ENCODE measurements around the gene APBB2.
"Not testable (repeated sequence)": the region's sequence is repeated elsewhere in the genome, so short reads cannot be mapped to it uniquely, and the experiment has no call there.

The APBB2 gene

DNA sequence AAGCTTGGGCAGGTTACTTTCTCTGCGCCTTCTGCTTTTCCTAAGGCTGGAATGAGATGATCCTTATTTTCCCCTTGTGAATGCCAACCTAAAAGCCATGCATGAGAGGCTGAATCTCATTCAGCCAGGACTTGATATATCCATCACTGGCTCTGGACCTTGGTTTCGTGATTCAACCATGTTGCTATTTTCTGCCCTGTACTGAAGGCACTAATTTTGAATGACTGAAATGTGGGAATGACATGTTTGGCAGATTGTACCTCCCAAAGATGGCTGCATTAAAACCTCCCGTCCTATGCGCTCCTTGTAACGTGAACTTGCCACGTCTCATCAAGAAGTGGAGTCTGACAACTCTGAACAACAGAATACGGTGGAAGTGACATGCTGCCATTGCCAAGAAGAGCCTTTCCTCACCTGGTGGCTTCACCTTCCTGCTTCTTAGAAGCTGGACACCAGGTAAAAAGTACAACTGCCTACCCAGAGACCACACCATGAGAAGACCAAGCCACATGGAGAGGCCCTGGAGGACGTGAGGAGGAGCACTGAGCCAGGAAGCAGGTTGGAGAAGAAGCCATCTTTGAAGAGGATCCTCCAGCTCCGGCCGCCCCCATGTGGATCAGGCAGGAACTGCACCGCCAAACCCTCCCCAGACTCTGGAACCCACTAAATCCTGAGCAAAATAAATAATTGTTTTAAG, 290.1 kb downstream of the APBB2 start:
- peak; percentile 88 to 90 for DNase-seq

DNA sequence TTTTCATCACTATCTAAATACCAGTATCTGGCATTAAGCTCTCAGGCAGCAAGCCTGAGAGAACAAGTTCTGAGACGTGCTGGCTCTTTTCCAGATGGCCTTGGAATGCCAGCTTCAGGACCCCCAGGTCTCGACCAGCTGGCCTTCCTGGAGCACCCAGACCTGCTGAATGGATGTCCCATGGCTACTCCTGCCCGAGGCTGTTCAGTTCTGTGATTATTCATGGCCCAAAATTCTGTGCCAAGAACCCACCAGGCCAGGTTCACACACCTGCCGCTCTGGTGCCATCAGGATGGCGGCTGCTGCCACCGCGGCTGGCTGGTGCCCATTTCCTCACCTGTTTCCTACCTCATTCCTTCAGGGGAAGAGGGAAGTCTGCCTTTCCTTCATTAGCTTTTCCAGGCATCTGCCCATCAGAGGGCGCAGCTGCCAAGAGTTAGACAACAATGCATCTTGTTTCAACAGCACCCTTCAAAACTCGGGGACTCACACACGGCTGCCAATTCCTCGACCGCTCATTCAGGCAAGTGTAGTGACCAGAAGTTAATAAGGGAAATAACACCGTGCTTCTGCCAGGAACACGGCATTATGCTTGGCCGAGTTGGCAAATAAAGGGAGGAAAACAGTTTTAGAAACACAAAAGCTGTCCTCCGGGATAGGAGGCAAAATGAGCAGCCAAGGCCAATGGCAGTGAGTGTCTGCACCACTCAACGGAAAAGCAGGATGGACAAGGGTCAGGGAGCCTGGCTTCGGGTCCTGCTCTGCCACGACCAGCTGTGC, 290.8 kb downstream of the APBB2 start:
- no peak for DNase-seq

DNA sequence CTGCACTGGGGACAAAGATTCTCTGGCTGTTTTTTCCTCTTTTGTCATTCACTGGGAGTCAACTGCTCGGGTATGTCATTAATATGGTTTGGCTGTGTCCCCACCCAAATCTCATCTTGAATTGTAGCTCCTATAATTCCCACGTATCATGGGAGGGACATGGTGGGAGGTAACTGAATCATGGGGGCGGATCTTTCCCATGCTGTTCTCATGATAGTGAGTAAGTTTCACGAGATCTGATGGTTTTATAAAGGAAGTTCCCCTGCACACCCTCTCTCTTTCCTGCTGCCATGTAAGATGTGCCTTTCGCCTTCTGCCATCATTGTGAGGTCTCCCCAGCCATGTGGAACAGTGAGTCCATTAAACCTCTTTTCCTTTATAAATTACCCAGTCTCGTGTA, 294.4 kb downstream of the APBB2 start:
- DNase-seq = not testable (repeated sequence)

DNA sequence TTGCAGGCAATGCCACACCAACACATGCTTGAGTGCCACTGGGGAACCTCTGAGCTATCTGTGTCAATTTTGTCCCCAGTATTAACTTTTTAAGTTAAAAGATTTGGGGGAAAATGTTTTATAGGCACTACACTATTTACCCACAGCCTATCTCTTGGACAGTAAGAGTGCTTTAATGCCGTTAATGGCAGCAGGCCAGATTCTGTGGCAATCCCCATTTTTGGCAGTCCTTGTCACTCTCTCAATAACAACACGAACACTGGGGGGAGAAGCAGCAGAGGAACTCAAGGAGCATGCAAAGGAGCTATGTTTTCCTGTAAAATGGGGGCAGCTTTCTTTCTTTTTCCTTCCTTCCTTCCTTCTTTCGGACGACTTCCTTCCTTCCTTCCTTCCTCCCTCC, 296.0 kb downstream of the APBB2 start:
- DNase-seq = no peak

DNA sequence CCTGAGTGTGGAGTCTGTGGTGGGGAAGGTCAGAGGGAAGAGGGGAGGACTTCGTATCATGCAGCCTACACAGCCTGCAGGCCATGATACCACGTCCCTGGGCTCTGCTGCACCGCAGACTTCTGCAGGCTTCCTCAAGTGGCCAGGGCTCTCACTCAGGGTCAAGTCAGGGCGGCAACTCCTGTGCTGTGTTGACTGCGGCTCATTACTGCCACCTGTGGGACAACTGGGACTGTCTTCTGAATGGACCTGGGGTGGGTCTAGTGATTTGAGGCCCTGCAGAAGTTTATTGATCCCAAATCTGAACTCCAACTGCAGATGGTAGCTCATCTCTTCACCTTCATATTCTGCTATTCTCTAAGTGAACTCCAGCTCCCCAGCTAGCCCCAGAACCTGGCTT, 297.5 kb downstream of the APBB2 start:
- DNase-seq = peak; percentile 58 to 71

DNA sequence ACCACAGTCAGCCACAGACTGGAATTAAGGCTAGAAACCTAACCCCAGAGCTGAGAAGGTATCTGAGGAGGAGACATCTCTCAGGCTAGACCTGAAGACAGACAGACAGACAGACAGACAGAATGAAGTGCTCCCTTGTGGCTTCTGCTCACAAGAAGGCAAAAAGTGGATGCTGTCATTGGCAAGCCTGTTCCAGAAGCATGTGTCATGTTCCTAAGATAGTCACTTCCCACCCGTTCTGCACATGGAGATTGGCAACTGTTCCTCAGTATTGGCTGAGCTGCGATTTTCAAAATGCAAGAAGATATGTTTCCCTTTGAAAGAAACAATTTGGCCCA, 298.2 kb downstream of the APBB2 start:
- DNase-seq = no peak

DNA sequence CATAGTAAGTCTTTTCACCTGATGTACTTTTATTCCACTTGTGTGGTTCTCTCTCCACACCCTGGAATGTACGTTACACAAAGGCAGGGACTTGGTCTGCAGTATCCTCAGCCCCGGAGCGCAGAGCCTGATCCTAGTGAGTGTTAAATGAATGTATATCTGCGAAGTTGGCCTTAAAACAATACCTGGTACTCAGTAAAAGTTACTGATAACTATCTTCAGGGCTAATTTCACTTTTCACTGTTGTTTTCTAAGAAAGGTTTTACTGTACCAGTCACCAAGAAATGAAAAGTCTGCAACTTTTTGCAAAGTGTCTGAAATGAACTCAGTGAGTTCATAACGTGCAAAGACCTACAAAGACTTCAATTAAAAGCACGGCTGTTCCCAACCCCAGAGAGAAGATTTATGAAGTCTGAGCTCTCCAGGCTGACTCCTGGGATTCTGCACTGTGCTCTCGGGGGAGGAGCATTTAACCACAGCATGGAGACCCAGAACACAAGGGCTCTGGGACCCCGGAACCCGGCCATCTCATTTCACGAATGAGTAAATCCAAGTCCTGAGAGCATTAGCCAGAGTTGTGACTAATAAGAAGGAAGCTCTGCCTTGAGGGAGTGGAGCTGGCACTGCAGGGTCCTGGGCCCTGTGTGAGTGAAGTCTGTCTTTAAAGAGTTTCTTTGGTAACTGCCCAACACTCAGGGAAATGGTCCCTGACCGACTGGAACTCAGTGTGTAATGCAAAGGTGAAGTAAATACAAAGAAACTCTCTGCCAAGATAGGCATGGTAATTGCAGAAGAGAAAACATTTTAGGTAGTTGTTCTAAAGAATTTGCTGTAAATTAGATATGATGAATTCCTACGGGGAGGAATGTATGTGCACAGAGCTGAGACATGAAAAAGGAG, 298.8 kb downstream of the APBB2 start:
- peak in 1 of 2 donors; percentile 12 for DNase-seq

DNA sequence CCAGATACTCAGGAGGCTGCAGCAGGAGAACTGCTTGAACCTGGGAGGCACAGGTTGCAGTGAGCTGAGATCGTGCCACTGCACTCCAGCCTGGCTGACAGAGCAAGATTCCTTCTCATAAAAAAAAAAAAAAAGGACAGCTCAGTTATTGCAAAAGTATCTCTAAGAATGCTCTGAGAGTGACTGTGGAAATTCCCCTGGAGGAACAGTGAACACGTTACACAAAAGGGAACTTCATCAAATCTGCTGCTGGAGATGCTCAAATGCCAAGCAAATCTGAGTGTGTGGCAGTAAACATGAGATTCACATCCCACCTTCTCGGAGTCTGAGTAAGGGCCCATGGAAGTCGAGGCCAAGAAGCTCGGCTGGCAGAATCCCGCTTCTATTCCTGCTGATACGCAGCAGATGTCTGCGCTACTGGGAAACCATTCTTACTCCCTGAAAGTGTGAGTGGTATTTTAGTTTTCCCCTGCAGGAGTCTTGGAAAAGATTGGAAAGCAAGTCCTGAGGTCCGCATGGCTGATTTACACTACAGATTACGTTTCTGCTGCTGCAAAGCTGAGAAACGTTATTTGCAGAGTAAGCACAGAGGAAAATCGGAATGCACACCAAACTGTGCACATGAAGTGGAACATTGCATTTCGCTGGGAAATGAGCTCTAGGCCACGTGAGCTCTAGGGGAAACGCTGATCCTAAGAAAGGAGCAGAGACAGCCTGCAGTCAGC, 301.7 kb downstream of the APBB2 start:
- DNase-seq = no peak

DNA sequence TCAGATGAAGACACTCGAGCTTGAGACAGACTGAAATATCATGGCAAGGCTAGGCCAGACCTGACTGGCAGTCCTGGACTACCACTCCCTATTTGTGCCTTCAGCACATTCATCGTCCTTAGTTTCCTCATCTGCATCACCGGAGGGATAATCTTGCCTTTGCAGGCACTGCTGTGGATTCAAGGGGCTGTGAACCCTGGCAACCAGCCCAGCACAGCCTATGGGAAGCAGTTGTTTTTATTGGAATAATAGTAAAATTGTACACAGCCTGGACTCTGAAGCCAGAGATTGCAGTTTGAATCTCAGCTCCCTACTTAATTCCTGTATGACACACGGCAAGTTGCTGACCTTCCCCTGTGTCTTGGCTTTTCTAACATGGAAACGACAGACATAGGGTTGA, 303.6 kb downstream of the APBB2 start:
- DNase-seq = no peak

DNA sequence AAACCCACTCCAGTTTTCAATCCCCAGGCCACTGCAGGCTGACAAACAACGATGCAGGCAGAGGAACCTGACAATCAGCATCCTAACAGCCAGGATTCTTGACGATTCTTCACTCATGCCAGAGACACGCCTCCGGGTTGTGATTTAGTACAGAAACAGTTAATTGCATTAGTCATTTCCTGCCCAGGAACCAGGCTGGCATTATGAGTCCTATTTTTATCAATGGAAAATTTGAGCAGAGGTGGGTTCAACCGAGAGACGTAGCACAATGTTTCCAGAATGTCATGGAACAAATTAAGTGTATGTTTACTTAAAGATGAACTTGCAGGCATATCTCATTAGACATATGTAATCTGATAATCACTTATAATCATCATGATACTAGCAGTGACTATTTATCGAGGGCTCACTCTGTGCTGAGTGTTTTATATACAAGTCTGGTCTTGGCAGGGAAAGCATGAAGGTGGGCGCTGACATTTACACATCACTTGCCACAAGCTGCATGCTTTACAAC, 304.9 kb downstream of the APBB2 start:
- peak; percentile 53 to 60 for DNase-seq

DNA sequence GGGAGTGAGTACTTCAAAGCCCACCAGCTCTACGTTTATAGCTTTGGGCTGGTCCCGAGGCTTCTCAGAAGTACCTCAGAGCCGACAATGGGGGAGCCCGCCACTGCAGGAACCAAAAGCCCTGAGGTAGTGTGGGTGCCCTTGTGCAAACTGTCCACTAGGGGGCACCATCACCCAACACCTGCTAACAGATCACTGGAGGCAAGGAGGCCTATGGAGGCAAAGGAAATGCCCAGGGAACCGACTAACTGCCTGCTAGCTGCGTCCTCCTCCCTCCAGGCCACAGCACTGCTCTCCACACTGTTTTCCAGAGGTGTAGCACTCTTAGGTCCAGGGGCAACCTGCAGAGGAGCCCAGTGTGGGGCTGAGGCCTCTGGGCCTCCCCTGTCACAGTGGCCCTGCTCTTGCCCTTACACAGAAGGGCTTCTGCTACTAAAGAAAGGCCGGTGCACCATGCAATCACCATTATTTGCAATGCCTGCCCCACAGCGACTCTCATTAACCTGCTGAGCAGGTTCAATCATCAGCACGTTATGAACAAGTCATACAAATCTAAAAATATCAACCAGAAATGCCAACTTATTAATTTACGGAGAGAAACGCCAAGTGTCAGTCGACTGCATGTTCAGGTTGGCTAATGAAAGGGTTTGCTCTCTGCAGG, 305.5 kb downstream of the APBB2 start:
- peak; percentile 76 for DNase-seq

DNA sequence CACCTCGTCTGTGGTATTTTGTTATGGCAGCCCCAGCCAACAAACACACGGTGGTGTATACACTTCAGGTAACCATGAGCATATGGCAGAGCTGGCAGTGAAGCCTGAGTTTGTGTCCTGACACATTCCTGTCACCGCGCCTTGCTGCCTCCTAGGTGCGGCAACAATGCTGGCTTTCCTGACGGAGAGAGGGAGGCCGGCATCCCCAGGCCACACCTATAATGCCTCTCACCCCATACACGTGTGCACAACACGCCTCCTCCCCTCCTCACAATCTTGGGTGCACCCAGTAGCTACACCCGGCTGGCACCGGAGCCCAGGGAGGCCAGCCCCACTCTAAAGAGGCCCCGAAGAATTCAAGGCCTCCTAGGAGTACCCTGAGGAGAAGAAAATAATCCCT, 306.0 kb downstream of the APBB2 start:
- no peak for DNase-seq

DNA sequence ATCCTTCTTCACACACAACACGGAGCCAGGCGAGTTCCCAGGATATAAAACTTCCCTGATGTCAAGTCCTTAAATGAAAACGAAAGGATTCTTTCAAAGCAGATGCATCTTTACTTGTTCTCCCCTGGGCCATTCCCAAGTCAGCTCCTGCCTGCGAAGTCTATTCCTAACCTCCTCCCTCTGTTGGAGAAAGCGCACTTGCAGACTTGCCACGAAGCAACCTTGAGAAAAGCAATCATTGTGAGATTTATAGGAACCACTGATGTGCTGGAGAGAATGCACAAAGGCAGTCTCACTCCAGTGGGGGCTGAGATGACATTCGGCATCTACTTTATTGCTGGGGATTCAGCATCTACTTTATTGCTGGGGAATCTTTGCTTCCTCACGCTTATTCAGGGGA, 308.9 kb downstream of the APBB2 start:
- DNase-seq = no peak

DNA sequence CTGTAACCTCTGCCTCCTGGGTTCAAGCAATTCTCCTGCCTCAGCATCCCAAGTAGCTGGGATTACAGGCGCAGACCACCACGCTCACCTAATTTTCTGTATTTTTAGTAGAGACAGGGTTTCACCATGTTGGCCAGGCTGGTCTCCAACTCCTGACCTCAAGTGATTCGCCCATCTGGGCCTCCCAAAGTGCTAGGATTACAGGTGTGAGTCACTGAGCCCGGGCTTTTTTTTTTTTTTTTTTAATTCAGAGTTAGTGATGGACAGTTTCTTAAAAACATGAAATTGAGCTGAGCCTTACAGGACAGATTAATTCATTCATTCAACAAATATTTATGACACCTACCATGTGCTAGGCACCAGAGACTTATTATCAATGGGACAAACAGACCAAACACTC, 313.8 kb downstream of the APBB2 start:
- not testable (repeated sequence) for DNase-seq

DNA sequence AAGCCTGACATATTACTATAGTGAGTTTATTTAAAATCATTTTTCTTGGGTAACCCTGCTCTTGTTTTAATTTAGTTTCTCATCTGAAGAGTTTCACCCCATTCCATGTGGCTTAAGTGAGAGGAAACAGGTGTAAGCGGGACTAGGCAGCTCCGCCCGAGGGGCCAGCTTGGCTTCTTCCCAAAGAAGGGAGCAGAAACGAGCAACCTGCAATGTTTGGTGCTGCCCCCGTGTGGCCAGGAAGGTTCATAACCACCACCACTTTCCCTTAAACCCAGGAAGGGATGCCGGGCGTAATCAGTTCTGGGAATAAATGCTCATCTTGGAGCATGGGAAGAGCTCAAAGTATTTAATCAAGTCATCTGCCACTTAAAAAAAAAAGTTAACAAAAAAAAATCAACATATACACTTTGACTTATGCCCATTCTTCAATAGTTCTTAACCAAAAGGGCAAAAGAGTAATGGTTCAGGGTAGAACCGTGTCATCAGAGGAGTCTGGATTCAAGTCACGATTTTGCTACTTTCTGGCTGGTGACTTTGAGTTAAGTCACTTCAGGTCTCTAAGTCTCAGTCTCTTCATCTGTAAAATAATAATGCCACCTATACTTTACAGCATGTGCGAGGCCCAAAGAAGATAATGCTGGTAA, 316.7 kb downstream of the APBB2 start:
- peak; percentile 78 to 84 for DNase-seq

DNA sequence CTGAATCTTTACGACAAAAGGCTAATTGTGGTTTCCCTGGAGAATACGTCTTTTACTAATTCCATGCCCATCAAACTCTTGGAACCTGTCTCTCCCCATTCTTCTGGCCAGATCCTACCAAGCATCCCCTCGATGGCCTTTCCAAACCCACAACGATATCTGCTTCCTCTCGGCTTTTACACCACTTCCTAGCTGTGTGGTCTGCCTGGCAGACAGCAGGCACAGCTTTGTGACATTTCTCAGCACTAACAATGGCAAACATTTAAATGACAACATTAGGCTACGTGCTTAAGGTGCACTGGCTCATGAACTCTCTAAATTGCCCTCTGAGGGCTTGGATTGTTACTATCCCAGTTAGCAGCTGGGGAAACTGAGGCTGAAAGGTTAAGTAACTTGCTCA, 323.6 kb downstream of the APBB2 start:
- DNase-seq = no peak

DNA sequence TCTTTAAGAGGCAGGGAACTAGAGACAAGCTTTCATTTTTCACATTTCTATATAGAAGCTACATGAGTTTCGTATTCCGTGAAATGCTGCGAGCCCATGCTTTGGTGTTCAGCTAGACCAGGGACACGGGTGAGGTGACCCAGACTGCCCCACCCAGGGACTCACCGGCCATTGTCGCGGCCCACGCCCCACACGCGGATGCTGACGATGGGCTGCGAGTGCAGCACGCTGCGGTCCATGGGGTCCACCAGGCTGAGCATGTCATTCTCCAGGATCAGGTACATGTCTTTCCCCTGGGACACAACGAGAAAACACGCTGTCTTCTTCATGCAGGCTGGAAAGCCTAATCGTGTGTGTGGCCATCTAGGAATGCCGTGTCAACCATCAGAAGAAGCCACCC, 324.1 kb downstream of the APBB2 start:
- no peak for DNase-seq

DNA sequence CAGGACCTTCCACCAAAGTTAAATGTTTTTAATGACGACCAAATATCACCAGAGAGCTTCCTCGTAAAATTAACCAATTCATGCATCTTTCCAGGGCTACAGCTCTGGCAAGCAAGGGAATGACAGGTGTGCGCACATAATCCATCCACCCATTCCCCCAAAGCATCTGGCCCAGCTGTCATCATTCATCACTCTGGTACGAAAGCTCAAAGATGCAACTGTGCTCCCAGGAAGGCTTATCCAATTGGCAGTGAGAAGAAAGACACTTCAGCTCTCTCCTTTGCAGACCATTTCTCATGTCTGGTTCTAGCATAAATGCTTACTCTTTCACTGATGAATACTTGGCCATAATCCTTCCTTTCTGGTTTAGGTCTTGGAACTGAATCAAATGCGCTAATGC, 325.4 kb downstream of the APBB2 start:
- DNase-seq = no peak

DNA sequence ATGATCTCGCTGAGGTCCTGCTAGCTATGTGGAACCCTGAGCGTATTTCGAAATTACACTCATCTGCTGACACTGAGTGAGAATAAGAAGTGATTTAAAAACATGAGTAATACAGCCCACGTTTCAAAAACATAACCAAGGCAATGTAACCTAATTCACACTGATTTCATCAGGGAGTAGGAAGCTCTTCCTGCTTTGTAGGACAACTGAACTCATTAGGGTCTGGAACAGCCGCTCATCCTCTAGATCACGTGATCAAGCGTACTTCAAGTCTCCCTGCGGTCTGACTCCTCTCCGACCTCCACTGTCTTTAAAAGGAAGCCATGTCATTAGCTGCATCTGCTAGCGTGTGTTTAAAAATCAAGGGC, 326.6 kb downstream of the APBB2 start:
- DNase-seq = no peak

DNA sequence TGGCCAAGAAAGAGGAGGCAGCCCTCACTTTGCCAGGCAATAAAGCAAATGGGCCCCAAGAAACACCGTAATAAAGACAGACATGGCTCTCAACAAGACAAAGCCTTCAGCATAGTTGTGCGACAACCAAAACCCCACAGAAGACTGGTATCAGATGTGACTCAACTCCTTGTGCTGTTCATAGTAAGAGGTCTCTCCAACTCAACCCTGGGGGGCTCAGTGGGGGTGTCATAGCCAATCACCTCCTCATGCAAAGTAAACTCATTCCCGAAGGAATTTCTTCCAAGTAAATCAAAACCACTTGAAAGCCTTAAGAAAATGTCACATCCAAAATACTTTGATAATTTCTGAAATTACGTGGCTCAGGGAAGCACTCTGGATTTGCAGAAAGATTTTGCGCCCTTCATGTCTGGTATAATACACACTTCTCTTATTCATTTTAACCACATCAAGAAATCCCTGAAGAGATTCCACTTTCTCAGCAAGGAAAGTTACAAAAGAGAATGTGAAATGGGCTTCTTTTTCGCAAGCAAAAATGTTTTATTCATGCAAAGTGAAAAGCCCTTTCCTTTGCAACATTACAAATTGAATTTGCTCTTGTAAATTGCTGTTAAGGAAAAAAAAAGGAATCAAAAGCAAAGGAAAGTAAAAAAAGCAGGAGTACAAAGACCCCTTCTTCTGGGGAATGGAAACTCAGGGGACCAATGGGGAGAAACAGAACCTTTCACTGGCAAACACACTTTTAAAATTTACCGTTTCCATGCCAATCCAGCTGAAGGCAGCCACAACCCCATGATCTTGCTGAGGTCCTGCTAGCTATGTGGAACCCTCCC, 327.2 kb downstream of the APBB2 start:
- no peak for DNase-seq

DNA sequence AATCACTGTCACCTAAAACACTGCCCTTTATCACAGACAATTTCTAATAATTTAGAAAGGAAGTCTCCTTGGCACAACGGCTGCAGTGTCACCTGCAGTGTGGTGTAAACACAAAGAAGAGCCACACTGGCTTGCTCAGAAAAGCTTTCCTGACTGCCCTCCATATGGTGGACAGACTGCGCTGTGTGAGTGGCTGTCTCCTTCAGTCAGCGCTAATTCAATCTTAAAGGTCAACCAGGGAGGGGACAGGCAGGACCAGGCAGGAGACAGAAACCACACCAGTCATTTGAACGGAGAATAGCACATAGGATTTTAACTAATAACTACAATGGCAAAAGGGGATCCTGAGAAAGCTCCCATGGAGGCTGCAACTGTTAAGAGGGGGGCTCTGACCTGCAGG, 332.5 kb downstream of the APBB2 start:
- no peak for DNase-seq
